ENCODE measurements around the gene DPF3.

The DPF3 gene

GRCh38 chr14:72633551-72633950 lies 260.4 kb downstream of the DPF3 start:
- FAIRE-seq: no peak

GRCh38 chr14:72632727-72633126 lies 261.2 kb downstream of the DPF3 start:
- FAIRE-seq: no peak

- FAIRE-seq: no peak
Observed at GRCh38 chr14:72631401-72631800, 262.5 kb downstream of the DPF3 start.

- no peak for FAIRE-seq
Observed at GRCh38 chr14:72630374-72630773, 263.5 kb downstream of the DPF3 start.

GRCh38 chr14:72629534-72629933 lies 264.4 kb downstream of the DPF3 start:
- FAIRE-seq: no peak

GRCh38 chr14:72625689-72626088 lies 268.2 kb downstream of the DPF3 start:
- no peak for FAIRE-seq

- FAIRE-seq: no peak
Observed at GRCh38 chr14:72621387-72622065, 272.4 kb downstream of the DPF3 start.

GRCh38 chr14:72619881-72620280 lies 274.0 kb downstream of the DPF3 start:
- FAIRE-seq: no peak

GRCh38 chr14:72619111-72619571 lies 274.8 kb downstream of the DPF3 start:
- no peak for FAIRE-seq

GRCh38 chr14:72618424-72618823 lies 275.5 kb downstream of the DPF3 start:
- no peak for FAIRE-seq

- FAIRE-seq: no peak
Observed at GRCh38 chr14:72617391-72618031, 276.4 kb downstream of the DPF3 start.

GRCh38 chr14:72616811-72617210 lies 277.1 kb downstream of the DPF3 start:
- no peak for FAIRE-seq

GRCh38 chr14:72616294-72616693 lies 277.6 kb downstream of the DPF3 start:
- no peak for FAIRE-seq

- FAIRE-seq: no peak
Observed at GRCh38 chr14:72615451-72616121, 278.3 kb downstream of the DPF3 start.

- FAIRE-seq: no peak
Observed at GRCh38 chr14:72614891-72615415, 278.9 kb downstream of the DPF3 start.

GRCh38 chr14:72614365-72614764 lies 279.5 kb downstream of the DPF3 start:
- no peak for FAIRE-seq

- no peak for FAIRE-seq
Observed at GRCh38 chr14:72613975-72614319, 280.0 kb downstream of the DPF3 start.

GRCh38 chr14:72613231-72613974 lies 280.5 kb downstream of the DPF3 start:
- FAIRE-seq: no peak

GRCh38 chr14:72612041-72612440 lies 281.9 kb downstream of the DPF3 start:
- no peak for FAIRE-seq

GRCh38 chr14:72611506-72611905 lies 282.4 kb downstream of the DPF3 start:
- FAIRE-seq: no peak

- FAIRE-seq: no peak
Observed at GRCh38 chr14:72610831-72611200, 283.1 kb downstream of the DPF3 start.

GRCh38 chr14:72610096-72610830 lies 283.6 kb downstream of the DPF3 start:
- FAIRE-seq: no peak
